IPS DF 6.9 (cell line): ENCODE measurements around the gene GRK1.

Experiments used
- DNase-seq: peaks from one replicate; pipeline ENCODE4 v3.0.0-alpha.2; 2013; ENCODE audit warnings: low read depth, low spot score
- H3K27ac ChIP-seq: one replicate; pipeline ENCODE4 v1.5.1; 2013; ENCODE audit warnings: low read length, control low read depth
- H3K27me3 ChIP-seq: 2 replicates; pipeline ENCODE4 v1.6.1; 2013; ENCODE audit warnings: mild to moderate bottlenecking, low read length; ENCODE audit not compliant: control insufficient read depth, insufficient read depth
- H3K36me3 ChIP-seq: 2 replicates; pipeline ENCODE4 v1.6.1; 2013; ENCODE audit warnings: low read length; ENCODE audit not compliant: control insufficient read depth, insufficient read depth
- H3K4me1 ChIP-seq: 2 replicates; pipeline ENCODE4 v1.6.1; 2013; ENCODE audit warnings: low read length; ENCODE audit not compliant: control insufficient read depth, insufficient read depth
- H3K4me3 ChIP-seq: 2 replicates; pipeline ENCODE4 v1.5.1; 2013; ENCODE audit warnings: mild to moderate bottlenecking, low read length
- H3K9me3 ChIP-seq: 2 replicates; pipeline ENCODE4 v1.6.1; 2013; ENCODE audit warnings: low read length, inconsistent platforms; ENCODE audit not compliant: control insufficient read depth, insufficient read depth
- WGBS: extraction: QIAGEN DNeasy Blood & Tissue Kit; methylation state at CpG from one replicate; pipeline ENCODE4 v1.1.7; 2013; ENCODE audit warnings: mixed read lengths, missing lambda C conversion rate; ENCODE audit not compliant: insufficient read length, insufficient coverage; 5-methylcytosine and 5-hydroxymethylcytosine counted together

Gene GRK1

GRCh38 chr13:113730258-113730691, 63.3 kb downstream of the GRK1 start:
- Histone ChIP-seq H3K4me1 (no peaks in the 10 kb centered on the region), H3K27me3 (no peaks in the 10 kb centered on the region), H3K36me3 (no peaks in the 10 kb centered on the region), H3K9me3 (peaks cover 2% of the 10 kb centered on the region; the same call in 1 of the 2 replicates), H3K27ac (no peak overlapping the region), H3K4me3 (no peak overlapping the region)
- DNase-seq = no peak
- WGBS = no CpG with 5 or more reads among the region's 21 CpGs

DNA sequence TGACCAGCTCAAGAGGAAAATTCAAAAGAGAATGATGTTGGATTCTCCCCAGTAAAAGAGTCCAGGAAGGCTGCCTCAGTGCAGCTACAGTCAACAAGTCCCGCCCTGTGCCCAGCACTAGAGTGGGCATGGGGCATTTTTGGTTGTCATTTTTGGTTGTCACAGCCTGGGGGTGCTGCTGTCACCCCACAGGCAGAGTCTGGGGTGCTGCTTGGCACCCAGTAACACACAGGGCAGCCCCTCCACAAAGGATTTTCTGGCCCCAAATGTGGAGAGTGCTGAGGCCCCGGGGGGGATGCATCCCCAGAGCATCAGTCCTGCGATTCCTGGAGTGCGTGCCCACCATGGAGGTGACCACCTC, 63.8 kb downstream of the GRK1 start:
- H3K4me3 ChIP-seq = no peak overlapping the region
- H3K36me3 ChIP-seq = no peaks in the 10 kb centered on the region
- no CpG with 5 or more reads among the region's 4 CpGs for WGBS
- H3K4me1 ChIP-seq = no peaks in the 10 kb centered on the region
- H3K27ac ChIP-seq = no peak overlapping the region
- DNase-seq = no peak
- H3K9me3 ChIP-seq = peaks cover 2% of the 10 kb centered on the region; the same call in 1 of the 2 replicates
- no peaks in the 10 kb centered on the region for H3K27me3 ChIP-seq

- DNase-seq = no peak
- no peak overlapping the region for H3K27ac ChIP-seq
- no peak overlapping the region for H3K4me3 ChIP-seq
- H3K4me1 ChIP-seq = no peaks in the 10 kb centered on the region
- no CpG with 5 or more reads among the region's 32 CpGs for WGBS
- peaks cover 2% of the 10 kb centered on the region; the same call in 1 of the 2 replicates for H3K9me3 ChIP-seq
- no peaks in the 10 kb centered on the region for H3K27me3 ChIP-seq
- H3K36me3 ChIP-seq = no peaks in the 10 kb centered on the region
Measured at GRCh38 chr13:113731192-113732175, 64.5 kb downstream of the GRK1 start.

DNA sequence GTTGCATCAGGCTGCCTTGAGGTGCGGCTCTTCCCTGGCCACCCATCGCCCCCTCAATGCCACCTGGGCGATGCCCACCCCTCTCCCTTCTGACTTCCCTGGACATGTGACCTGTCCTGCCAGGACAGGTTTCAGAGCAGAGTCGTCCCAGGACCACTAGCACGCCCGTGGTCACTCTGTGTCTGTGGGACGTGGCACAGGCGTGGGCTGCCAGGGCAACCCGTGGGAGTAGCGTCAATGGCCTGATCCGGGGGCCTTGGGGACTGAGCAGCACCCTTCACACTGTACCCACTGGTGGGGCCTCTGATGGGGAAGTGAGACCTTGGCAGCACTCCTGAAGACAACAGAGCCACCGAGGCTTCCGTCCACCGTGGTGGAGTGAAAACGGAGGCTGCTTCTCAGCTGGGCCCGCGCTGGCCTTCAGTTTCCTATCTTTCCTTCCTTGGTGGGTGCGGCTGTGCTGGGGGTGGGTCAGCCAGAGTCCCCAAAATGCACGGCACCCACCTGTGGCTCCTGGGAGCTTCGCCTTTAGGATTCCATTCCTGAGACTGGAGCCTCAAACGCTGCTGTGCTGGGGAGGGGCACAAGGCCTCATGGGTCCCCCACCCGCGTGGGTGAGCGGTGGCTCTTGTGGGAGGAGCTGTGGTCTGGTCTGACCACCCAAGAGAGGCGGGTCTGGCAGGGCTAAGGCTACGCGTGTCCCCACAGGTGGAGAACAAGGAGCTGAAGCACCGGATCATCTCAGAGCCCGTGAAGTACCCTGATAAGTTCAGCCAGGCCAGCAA, 65.3 kb downstream of the GRK1 start:
- no CpG with 5 or more reads among the region's 29 CpGs for WGBS
- no peak for DNase-seq
- Histone ChIP-seq H3K36me3 (no peaks in the 10 kb centered on the region), H3K4me1 (no peaks in the 10 kb centered on the region), H3K27me3 (no peaks in the 10 kb centered on the region), H3K27ac (no peak overlapping the region), H3K4me3 (no peak overlapping the region), H3K9me3 (no peaks in the 10 kb centered on the region)

DNA sequence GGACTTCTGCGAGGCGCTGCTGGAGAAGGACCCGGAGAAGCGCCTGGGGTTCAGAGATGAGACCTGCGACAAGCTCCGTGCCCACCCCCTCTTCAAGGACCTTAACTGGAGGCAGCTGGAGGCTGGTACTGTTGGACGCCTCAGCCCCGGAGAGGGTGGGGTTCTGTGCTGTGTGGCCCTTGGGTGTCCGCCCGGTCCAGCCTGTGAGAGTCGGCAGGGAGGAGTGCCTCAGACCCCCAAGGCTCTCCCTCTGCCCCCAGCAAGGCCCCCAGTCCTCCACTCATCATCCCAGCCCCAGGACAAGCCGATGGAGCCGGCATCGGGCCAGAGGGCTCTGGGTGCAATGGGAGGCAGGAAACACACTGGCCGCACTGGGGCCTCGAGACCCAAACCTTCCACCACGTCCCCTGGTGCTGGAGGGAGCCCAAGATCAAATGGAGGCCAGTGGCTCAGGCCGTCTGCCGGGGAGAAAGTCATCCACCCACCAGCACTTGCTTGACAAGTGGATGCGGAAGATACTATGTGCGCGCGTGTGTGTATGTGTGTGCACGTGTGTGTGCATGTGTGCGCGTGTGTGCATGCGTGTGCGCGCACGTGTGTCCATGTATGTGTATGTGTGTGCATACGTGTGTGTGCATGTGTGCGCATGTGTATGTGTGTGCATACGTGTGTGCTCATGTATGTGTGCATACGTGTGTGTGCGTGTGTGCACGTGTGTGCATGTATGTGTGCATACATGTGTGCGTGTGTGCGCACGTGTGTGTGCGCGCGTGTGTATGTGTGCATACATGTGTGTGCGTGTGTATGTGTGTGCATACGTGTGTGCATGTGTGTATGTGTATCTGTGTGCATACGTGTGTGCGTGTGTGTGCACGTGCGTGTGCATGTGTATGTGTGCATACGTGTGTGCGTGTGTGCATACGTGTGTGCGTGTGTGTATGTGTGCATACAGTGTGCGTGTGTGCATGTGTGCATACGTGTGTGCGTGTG, 66.2 kb downstream of the GRK1 start:
- Histone ChIP-seq H3K4me1 (no peaks in the 10 kb centered on the region), H3K27ac (no peak overlapping the region), H3K4me3 (no peak overlapping the region), H3K27me3 (no peaks in the 10 kb centered on the region), H3K9me3 (no peaks in the 10 kb centered on the region), H3K36me3 (no peaks in the 10 kb centered on the region)
- DNase-seq = no peak
- no CpG with 5 or more reads among the region's 55 CpGs for WGBS

- Histone ChIP-seq H3K4me3 (no peak overlapping the region), H3K27ac (no peak overlapping the region), H3K9me3 (no peaks in the 10 kb centered on the region), H3K27me3 (no peaks in the 10 kb centered on the region), H3K4me1 (no peaks in the 10 kb centered on the region), H3K36me3 (no peaks in the 10 kb centered on the region)
- WGBS = no CpG with 5 or more reads among the region's 26 CpGs
- DNase-seq = no peak
Measured at GRCh38 chr13:113734099-113734825, 67.2 kb downstream of the GRK1 start.

- Histone ChIP-seq H3K36me3 (no peaks in the 10 kb centered on the region), H3K27ac (no peak overlapping the region), H3K27me3 (no peaks in the 10 kb centered on the region), H3K9me3 (no peaks in the 10 kb centered on the region), H3K4me1 (no peaks in the 10 kb centered on the region), H3K4me3 (no peak overlapping the region)
- no CpG with 5 or more reads among the region's 8 CpGs for WGBS
- no peak for DNase-seq
Measured at GRCh38 chr13:113734826-113735125, 67.8 kb downstream of the GRK1 start.

GRCh38 chr13:113735194-113735593, 68.2 kb downstream of the GRK1 start:
- Histone ChIP-seq H3K4me1 (no peaks in the 10 kb centered on the region), H3K27me3 (no peaks in the 10 kb centered on the region), H3K36me3 (no peaks in the 10 kb centered on the region), H3K27ac (no peak overlapping the region), H3K4me3 (no peak overlapping the region), H3K9me3 (no peaks in the 10 kb centered on the region)
- WGBS = no CpG with 5 or more reads among the region's 26 CpGs
- DNase-seq = no peak

DNA sequence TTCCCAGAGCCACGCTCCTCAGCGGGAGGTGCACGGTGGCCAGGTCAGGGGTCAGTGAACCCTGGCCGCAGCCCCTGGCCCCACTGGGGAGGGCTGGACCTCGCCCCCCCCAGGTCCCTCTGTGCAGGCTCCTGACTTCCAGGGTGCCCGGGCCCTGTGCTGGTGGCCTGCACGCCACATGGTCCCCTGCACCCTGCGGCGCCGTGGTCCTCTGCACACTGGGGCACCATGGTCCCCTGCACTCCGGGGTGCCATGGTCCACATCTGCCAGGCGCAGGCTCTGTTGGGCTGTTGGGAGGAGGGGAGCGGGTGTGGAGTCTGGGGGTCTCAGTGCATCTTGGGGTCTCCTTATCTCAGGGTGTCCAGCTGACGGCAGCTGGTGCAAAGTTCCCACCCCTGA, 68.7 kb downstream of the GRK1 start:
- no peaks in the 10 kb centered on the region for H3K9me3 ChIP-seq
- no peak overlapping the region for H3K4me3 ChIP-seq
- no peaks in the 10 kb centered on the region for H3K4me1 ChIP-seq
- no peaks in the 10 kb centered on the region for H3K36me3 ChIP-seq
- H3K27ac ChIP-seq = no peak overlapping the region
- WGBS = no CpG with 5 or more reads among the region's 14 CpGs
- no peak for DNase-seq
- H3K27me3 ChIP-seq = no peaks in the 10 kb centered on the region
